Upper lobe of left lung (tissue), 6 donors: ENCODE measurements around the gene EGFR. TPM values are rescaled to one million over a fixed set of nuclear protein-coding genes. Genes with fewer than 3 reads are reported as not detected.

Experiments
- ATAC-seq, 2 donors: fragments of 200-7000 bp; cut with Tn5 transposase; one replicate each; pipeline ENCODE4 v1.9.1; 2022; ENCODE audit warnings: mild to moderate bottlenecking in 2 of 2, moderate library complexity in 2 of 2; ENCODE audit not compliant: low FRiP score in 2 of 2
- DNase-seq, 2 donors: peaks; one replicate each; pipeline ENCODE4 v3.0.0-alpha.2; 2019 to 2020
- H3K27ac ChIP-seq, 4 donors: fragments of 200-600 bp; sonication (generic); one replicate each; pipeline ENCODE4 v1.5.1; 2016 to 2019
- H3K27me3 ChIP-seq, 4 donors: fragments of 200-600 bp; sonication (generic); one replicate each; pipeline ENCODE4 v1.5.1; 2017 to 2019
- H3K36me3 ChIP-seq, 4 donors: fragments of 200-600 bp; sonication (generic); one replicate each; pipeline ENCODE4 v1.5.1; 2016 to 2019
- H3K4me1 ChIP-seq, 4 donors: fragments of 200-600 bp; sonication (generic); one replicate each; pipeline ENCODE4 v1.5.1; 2018 to 2019
- H3K4me3 ChIP-seq, 4 donors: fragments of 200-600 bp; sonication (generic); one replicate each; pipeline ENCODE4 v1.5.1; 2017 to 2019; ENCODE audit warnings: mild to moderate bottlenecking in 2 of 4, moderate library complexity in 1 of 4
- H3K9me3 ChIP-seq, 4 donors: fragments of 200-600 bp; sonication (generic); one replicate each; pipeline ENCODE4 v1.5.1; 2018 to 2019
- CTCF ChIP-seq, 6 experiments: fragments of 450-650 bp in 4 of 6; fragments of 200-600 bp in 2 of 6; sonication (generic) in 2 of 6; IDR thresholded peaks; one replicate each; pipeline ENCODE4 v1.5.1; 2016 to 2019; ENCODE audit warnings: antibody characterized with exemption in 6 of 6
- EP300 ChIP-seq, 4 donors: sonication (generic); formaldehyde crosslinking; IDR thresholded peaks; one replicate each; pipeline ENCODE4 v1.5.1; 2017; ENCODE audit warnings: antibody characterized with exemption in 4 of 4, control low read depth in 2 of 4
- POLR2A ChIP-seq, 4 donors: fragments of 450-650 bp; IDR thresholded peaks; one replicate each; pipeline ENCODE4 v1.5.1; 2016 to 2017; ENCODE audit warnings: antibody characterized with exemption in 4 of 4, mild to moderate bottlenecking in 2 of 4
- POLR2AphosphoS5 ChIP-seq, 2 donors: sonication (generic); formaldehyde crosslinking; IDR thresholded peaks; one replicate each; pipeline ENCODE4 v1.5.1; 2017; ENCODE audit warnings: antibody characterized with exemption in 2 of 2
- WGBS, 2 donors: methylation state at CpG; one replicate each; pipeline ENCODE4 v1.1.5; 2017 to 2018; 5-methylcytosine and 5-hydroxymethylcytosine counted together
- total RNA-seq, 6 donors: library from RNA; depleted of rRNA in 4 of 6; stranded (reverse); fragments of >200 nt in 4 of 6; gene quantifications; one replicate each; pipeline versions ENCODE4 v1.1.0 to v1.2.1, GENCODE V29; 2016 to 2021
- donor health status: DM: no; HTN: no; CAD: no; lungs with moderate emphysema.
- donor health status: DM: no; HTN: yes; CAD: no; lungs with severe emphysema.

The EGFR gene
- total RNA-seq, 6 donors from 2014 or later: 58.7 to 110 (median 93.2) TPM

GRCh38 chr7:55006499-55006898, 12.3 kb upstream of the EGFR start:
- DNase-seq: no peak
- no peak for TF ChIP-seq POLR2A (IDR thresholded peaks at IDR 0.05)
- no peak for TF ChIP-seq CTCF (IDR thresholded peaks at IDR 0.05)
- Histone ChIP-seq H3K27me3 (no peaks in the 10 kb centered on the region), H3K4me3 (no peak overlapping the region), H3K9me3 (no peaks in the 10 kb centered on the region), H3K4me1 (no peaks in the 10 kb centered on the region), H3K36me3 (no peaks in the 10 kb centered on the region), H3K27ac (no peak overlapping the region)
- WGBS, 2 donors: 78 to 83% methylated on average over 11 of the region's 11 CpGs
- no peak for ATAC-seq

DNA sequence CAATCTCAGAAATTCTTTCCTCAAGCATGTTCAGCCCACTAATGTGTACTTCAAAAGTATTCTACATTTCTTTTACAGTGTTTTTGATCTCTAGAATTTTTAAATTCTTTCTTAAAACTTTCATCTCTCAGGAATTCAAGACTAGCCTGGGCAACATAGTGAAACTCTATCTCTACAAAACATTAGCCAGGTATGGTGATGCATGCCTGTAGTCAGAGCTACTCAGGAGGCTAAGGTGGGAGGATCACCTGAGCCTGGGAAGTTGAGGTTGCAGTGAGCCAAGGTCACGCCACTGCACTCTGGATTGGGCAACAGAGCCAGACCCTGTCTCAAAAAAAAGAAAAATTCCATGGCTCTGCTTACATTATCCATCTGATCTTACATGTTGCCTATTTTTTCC, 5.0 kb upstream of the EGFR start:
- DNase-seq (no peak), ATAC-seq (no peak)
- H3K36me3 ChIP-seq: no peaks in the 10 kb centered on the region
- no peak overlapping the region for H3K27ac ChIP-seq
- 90 to 100% methylated on average over 1 of the region's 1 CpG for WGBS, 2 donors
- H3K27me3 ChIP-seq: peaks cover 0 to 3% (median 0%) of the 10 kb centered on the region in 4 donors
- H3K4me1 ChIP-seq: peaks cover 6 to 15% (median 8%) of the 10 kb centered on the region in 4 donors
- H3K9me3 ChIP-seq: no peaks in the 10 kb centered on the region
- H3K4me3 ChIP-seq: no peak overlapping the region
- TF ChIP-seq CTCF (IDR thresholded peaks at IDR 0.05) (no peak), EP300 (IDR thresholded peaks at IDR 0.05) (no peak), POLR2AphosphoS5 (IDR thresholded peaks at IDR 0.05) (no peak), POLR2A (IDR thresholded peaks at IDR 0.05) (no peak)

DNA sequence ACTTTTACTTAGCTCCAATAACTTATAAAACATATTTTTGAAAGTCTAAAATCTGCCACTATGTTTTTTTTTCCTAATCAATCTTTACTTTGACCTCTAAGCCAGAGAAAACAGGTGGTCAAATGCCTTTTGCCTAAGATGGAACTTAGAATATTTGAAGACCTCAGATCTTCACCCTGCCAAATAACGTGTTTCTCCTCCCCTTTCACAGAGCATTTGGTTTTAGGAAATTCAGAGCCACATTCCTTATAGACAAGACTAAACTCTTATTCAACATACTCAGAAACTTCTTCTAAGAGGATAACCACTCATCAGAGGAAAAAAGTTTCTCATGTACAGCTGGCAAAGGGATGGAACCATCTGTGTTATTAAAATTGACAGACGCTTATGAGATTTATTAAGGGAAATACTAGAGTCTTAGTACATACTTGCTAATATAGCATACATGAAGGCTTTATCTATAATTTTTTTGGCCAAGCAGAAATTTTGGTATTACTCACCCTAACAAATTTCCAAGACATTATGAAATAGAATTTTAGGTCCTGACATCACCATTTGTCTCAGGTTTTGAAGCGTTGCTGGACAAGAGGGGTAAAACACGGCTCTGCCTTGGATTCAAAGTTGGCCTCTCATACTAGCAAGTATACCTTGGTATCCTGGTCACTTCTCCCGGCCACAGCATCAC, 2.6 kb upstream of the EGFR start:
- H3K4me3 ChIP-seq: no peak overlapping the region
- no peak for ATAC-seq
- DNase-seq: no peak
- H3K27ac ChIP-seq: no peak overlapping the region
- H3K27me3 ChIP-seq: peaks cover 0 to 9% (median 0%) of the 10 kb centered on the region in 4 donors
- H3K36me3 ChIP-seq: no peaks in the 10 kb centered on the region
- TF ChIP-seq POLR2AphosphoS5 (IDR thresholded peaks at IDR 0.05): no peak
- WGBS, 2 donors: 87% methylated on average over 4 to 5 of the region's 5 CpGs
- peaks cover 7 to 20% (median 15%) of the 10 kb centered on the region in 4 donors for H3K4me1 ChIP-seq
- no peaks in the 10 kb centered on the region for H3K9me3 ChIP-seq

DNA sequence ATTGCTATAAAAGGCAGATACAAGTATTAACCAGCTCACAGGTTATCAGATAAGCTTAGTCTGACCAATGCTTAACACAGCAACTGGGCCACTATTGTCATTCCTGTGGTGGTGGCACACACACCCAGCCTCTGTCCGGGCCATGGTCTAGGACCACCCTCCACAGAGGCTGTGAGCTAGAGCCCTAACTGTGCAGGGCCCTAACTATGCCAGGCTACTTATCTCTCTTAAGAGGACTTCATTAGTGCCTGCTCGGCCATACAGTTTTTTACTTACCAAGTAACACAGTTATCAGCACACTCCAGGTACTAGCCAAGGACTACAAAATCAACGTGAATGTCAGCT, 2.1 kb upstream of the EGFR start:
- Histone ChIP-seq H3K36me3 (no peaks in the 10 kb centered on the region), H3K4me3 (no peak overlapping the region), H3K27ac (no peak overlapping the region), H3K4me1 (peaks cover 12 to 22% (median 18%) of the 10 kb centered on the region in 4 donors), H3K27me3 (peaks cover 0 to 9% (median 0%) of the 10 kb centered on the region in 4 donors), H3K9me3 (no peaks in the 10 kb centered on the region)
- no peak for DNase-seq
- TF ChIP-seq EP300 (IDR thresholded peaks at IDR 0.05): no peak
- TF ChIP-seq POLR2AphosphoS5 (IDR thresholded peaks at IDR 0.05): no peak
- TF ChIP-seq POLR2A (IDR thresholded peaks at IDR 0.05): no peak
- ATAC-seq: no peak
- WGBS, 2 donors: 77 to 81% methylated on average over 3 of the region's 3 CpGs

GRCh38 chr7:55017841-55018240, 976 bp upstream of the EGFR start:
- ATAC-seq (no peak), DNase-seq (no peak)
- Histone ChIP-seq H3K27ac (peak overlapping the region; percentile 95 to 98 (median 96)), H3K9me3 (no peaks in the 10 kb centered on the region), H3K4me3 (peak overlapping the region in 2 of 4 donors; percentile 85 to 87), H3K27me3 (peaks cover 0 to 9% (median 0%) of the 10 kb centered on the region in 4 donors), H3K36me3 (no peaks in the 10 kb centered on the region), H3K4me1 (peaks cover 13 to 29% (median 20%) of the 10 kb centered on the region in 4 donors)
- TF ChIP-seq POLR2A (IDR thresholded peaks at IDR 0.05) (no peak), POLR2AphosphoS5 (IDR thresholded peaks at IDR 0.05) (no peak), EP300 (IDR thresholded peaks at IDR 0.05) (no peak), CTCF (IDR thresholded peaks at IDR 0.05) (no peak)
- 65 to 67% methylated on average over 4 to 6 of the region's 6 CpGs for WGBS, 2 donors

- Histone ChIP-seq H3K4me3 (peak overlapping the region; percentile 73 to 87 (median 82)), H3K36me3 (no peaks in the 10 kb centered on the region), H3K27ac (peak overlapping the region; percentile 95 to 98 (median 96)), H3K9me3 (no peaks in the 10 kb centered on the region), H3K27me3 (peaks cover 0 to 9% (median 0%) of the 10 kb centered on the region in 4 donors), H3K4me1 (peaks cover 13 to 29% (median 22%) of the 10 kb centered on the region in 4 donors)
- WGBS, 2 donors: 4% methylated on average over 56 of the region's 70 CpGs; no CpG with 5 or more reads in 1 of the 2 donors
- peak; percentile 67 to 92 for DNase-seq
- ATAC-seq: peak in 1 of 2 donors; percentile 70
- TF ChIP-seq EP300 (IDR thresholded peaks at IDR 0.05) (peak; percentile 56 to 99 (median 92)), CTCF (IDR thresholded peaks at IDR 0.05) (peak in 2 of 6 experiments; percentile 1 to 3), POLR2A (IDR thresholded peaks at IDR 0.05) (peak in 2 of 4 donors; percentile 39 to 55), POLR2AphosphoS5 (IDR thresholded peaks at IDR 0.05) (peak; percentile 73 to 94)
Measured at GRCh38 chr7:55019191-55019690, 424 bp downstream of the EGFR start.
